GM19463 (cell line): ENCODE measurements around the gene ERBIN.

Experiments used
- ATAC-seq: cut with Tn5 transposase; IDR thresholded peaks from one replicate; pipeline ENCODE4 v1.9.1; 2021; ENCODE audit warnings: mild to moderate bottlenecking, moderate library complexity; ENCODE audit not compliant: unreplicated experiment

ERBIN gene

GRCh38 chr5:66122379-66123034, 196.1 kb downstream of the ERBIN start:
- no peak for ATAC-seq

DNA sequence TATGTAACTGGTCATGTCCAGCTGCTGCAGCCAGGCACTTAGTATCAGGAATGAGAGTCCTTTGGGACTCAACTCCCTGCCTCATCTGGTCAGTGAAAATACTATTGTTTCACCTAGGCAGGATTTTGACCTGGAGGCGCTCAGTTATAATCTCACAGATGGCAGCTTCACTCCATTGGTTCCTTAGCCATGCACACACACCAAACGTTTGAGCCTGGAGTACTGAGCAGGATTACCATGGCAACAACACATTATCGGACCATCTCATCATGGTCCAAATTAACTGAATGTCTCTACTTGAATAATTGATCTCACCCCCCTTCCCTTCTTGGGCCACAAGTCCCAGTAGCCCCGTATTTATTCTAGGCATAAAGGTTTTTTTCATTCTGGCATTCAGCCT, 202.8 kb downstream of the ERBIN start:
- ATAC-seq: no peak

DNA sequence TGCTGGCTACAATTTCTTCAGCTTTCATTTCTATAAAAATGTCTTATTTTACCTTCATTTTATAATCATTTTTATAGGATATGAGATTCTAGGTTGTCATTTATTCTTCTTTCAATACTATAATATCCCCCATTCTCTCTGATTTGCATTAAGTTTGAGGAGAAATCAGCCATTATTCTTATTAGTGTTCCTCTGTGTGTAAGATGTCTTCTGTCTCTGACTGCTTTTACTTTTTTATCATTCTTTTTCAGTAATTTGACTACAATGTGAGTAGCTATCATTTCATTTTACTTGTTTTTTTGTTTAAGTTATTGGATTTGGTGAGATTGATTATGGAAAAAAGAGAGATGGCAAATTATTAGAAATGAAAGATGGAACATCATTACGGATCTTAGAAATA, 204.1 kb downstream of the ERBIN start:
- no peak for ATAC-seq
